ENCODE data around the gene PAK2. TPM values are rescaled to one million over a fixed set of nuclear protein-coding genes. Genes with fewer than 3 reads are reported as not detected.

The PAK2 gene
- total and polyA plus RNA-seq, 7 experiments from 2014 or later = 25.8 to 97.3 (median 75.1) TPM

- H3K4me1 Mint-ChIP-seq = peaks cover under 1 to 55% (median 43%) of the 10 kb centered on the region in 7 donors
- H3K4me3 Mint-ChIP-seq = no peak overlapping the region
- H3K9me3 Mint-ChIP-seq = peaks cover 0 to 18% (median 0%) of the 10 kb centered on the region in 11 donors
- Histone ChIP-seq H3K27me3 (ENCODE audit: control insufficient read depth in 2 of 2, insufficient read depth in 2 of 2, low read length in 2 of 2) (no peaks in the 10 kb centered on the region), H3K4me1 (ENCODE audit: control insufficient read depth in 2 of 2, insufficient read depth in 2 of 2, low read length in 2 of 2) (no peaks in the 10 kb centered on the region), H3K4me3 (ENCODE audit: low read length) (no peak overlapping the region), H3K9me3 (ENCODE audit: control insufficient read depth in 2 of 3, low read length in 3 of 3) (no peaks in the 10 kb centered on the region), H3K27ac (ENCODE audit: low read depth, low read length) (no peak overlapping the region), H3K36me3 (ENCODE audit: control insufficient read depth in 2 of 3, insufficient read depth in 3 of 3, low read length in 3 of 3) (peaks cover 4 to 34% (median 8%) of the 10 kb centered on the region in 3 experiments)
- peak overlapping the region in 4 of 9 donors; percentile 10 to 59 (median 52) for H3K27ac Mint-ChIP-seq
- no peak for DNase-seq
- no peaks in the 10 kb centered on the region for H3K27me3 Mint-ChIP-seq
- H3K36me3 Mint-ChIP-seq = peaks cover 16 to 65% (median 50%) of the 10 kb centered on the region in 5 donors
- ChIA-PET CTCF (no interaction called here), POLR2A (interaction anchor here (0.6 to 0.7 kb wide), 2 partner anchors 17 to 42 kb away, joined by 3 to 4 read pairs; no protein-coding TSS in a partner anchor)
- intact Hi-C loops (cut with micrococcal nuclease) = no loop called here
- ATAC-seq = no peak
Observed at GRCh38 chr3:196782511-196782910, 42.9 kb downstream of the PAK2 start.

DNA sequence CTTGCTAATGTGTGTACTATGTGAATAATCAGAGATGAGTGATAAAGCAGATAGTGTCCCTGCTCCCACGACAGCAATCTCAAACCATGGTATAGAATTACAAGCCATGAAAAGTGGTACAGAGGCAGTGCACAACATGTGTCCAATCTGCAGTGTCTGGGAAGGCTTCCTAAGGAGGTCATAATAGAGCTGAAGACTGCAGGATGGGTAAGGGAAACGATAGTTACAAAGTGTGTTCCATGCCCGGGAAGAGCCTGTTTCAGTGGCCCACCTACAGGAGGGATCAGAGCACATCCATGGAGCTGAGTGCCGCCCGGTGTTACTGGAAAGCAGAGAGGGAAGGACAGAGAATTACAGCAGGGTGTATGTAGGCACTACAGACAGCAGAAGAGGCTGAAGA, 48.9 kb downstream of the PAK2 start:
- DNase-seq = no peak
- H3K9me3 Mint-ChIP-seq = peaks cover 0 to 20% (median 0%) of the 10 kb centered on the region in 11 donors
- Histone ChIP-seq H3K4me3 (ENCODE audit: low read length) (no peak overlapping the region), H3K36me3 (ENCODE audit: control insufficient read depth in 2 of 3, insufficient read depth in 3 of 3, low read length in 3 of 3) (peaks cover 0 to 22% (median 3%) of the 10 kb centered on the region in 3 experiments), H3K9me3 (ENCODE audit: control insufficient read depth in 2 of 3, low read length in 3 of 3) (no peaks in the 10 kb centered on the region), H3K27me3 (ENCODE audit: control insufficient read depth in 2 of 2, insufficient read depth in 2 of 2, low read length in 2 of 2) (no peaks in the 10 kb centered on the region), H3K4me1 (ENCODE audit: control insufficient read depth in 2 of 2, insufficient read depth in 2 of 2, low read length in 2 of 2) (peaks cover 0 to 3% of the 10 kb centered on the region in 2 donors), H3K27ac (ENCODE audit: low read depth, low read length) (no peak overlapping the region)
- no peaks in the 10 kb centered on the region for H3K27me3 Mint-ChIP-seq
- ChIA-PET CTCF (interaction anchor here (1.0 kb wide), 1 partner anchor 9 kb away, joined by 3 read pairs; no protein-coding TSS in a partner anchor), POLR2A (no interaction called here)
- no peak for ATAC-seq
- no peak overlapping the region for H3K4me3 Mint-ChIP-seq
- peaks cover 8 to 45% (median 35%) of the 10 kb centered on the region in 7 donors for H3K4me1 Mint-ChIP-seq
- peaks cover 15 to 70% (median 50%) of the 10 kb centered on the region in 5 donors for H3K36me3 Mint-ChIP-seq
- peak overlapping the region in 6 of 9 donors; percentile 24 to 73 (median 36) for H3K27ac Mint-ChIP-seq
- intact Hi-C loops (cut with micrococcal nuclease) = no loop called here

- peaks cover 8 to 52% (median 36%) of the 10 kb centered on the region in 7 donors for H3K4me1 Mint-ChIP-seq
- H3K36me3 ChIP-seq (ENCODE audit: control insufficient read depth in 2 of 3, insufficient read depth in 3 of 3, low read length in 3 of 3) = peaks cover 0 to 24% (median 0%) of the 10 kb centered on the region in 3 experiments
- CTCF ChIA-PET = no interaction called here
Observed at GRCh38 chr3:196789885-196790359, 50.3 kb downstream of the PAK2 start.

DNA sequence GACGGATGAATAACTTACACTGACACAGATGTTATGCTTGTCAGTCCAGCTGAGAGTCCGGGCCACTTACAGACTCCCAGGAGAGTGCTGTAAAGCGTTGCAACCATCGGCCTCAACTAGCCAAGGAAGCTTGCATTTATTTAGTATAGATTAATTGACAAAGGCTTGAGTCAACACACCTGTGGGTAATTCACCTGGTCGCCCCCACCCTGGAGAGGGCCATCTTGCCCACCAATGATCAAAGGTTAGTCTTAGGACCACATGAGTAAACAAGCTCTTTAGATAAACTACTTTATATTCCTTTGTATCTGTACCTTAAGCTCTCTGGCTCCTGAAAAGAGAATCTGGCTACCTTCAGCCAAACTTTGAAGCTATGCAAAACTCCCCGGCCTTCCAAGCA, 51.0 kb downstream of the PAK2 start:
- Histone ChIP-seq H3K27ac (ENCODE audit: low read depth, low read length) (no peak overlapping the region), H3K4me3 (ENCODE audit: low read length) (no peak overlapping the region), H3K4me1 (ENCODE audit: control insufficient read depth in 2 of 2, insufficient read depth in 2 of 2, low read length in 2 of 2) (peaks cover 0 to 3% of the 10 kb centered on the region in 2 donors), H3K27me3 (ENCODE audit: control insufficient read depth in 2 of 2, insufficient read depth in 2 of 2, low read length in 2 of 2) (no peaks in the 10 kb centered on the region), H3K36me3 (ENCODE audit: control insufficient read depth in 2 of 3, insufficient read depth in 3 of 3, low read length in 3 of 3) (peaks cover 0 to 18% (median 0%) of the 10 kb centered on the region in 3 experiments), H3K9me3 (ENCODE audit: control insufficient read depth in 2 of 3, low read length in 3 of 3) (no peaks in the 10 kb centered on the region)
- H3K4me1 Mint-ChIP-seq = peaks cover 8 to 48% (median 37%) of the 10 kb centered on the region in 7 donors
- no peak for DNase-seq
- ChIA-PET POLR2A (no interaction called here), CTCF (no interaction called here)
- intact Hi-C loops (cut with micrococcal nuclease) = no loop called here
- ATAC-seq = no peak
- peaks cover 9 to 71% (median 45%) of the 10 kb centered on the region in 5 donors for H3K36me3 Mint-ChIP-seq
- H3K27me3 Mint-ChIP-seq = no peaks in the 10 kb centered on the region
- H3K27ac Mint-ChIP-seq = peak overlapping the region in 1 of 9 donors; percentile 11
- peaks cover 0 to 22% (median 0%) of the 10 kb centered on the region in 11 donors for H3K9me3 Mint-ChIP-seq
- H3K4me3 Mint-ChIP-seq = no peak overlapping the region

More at GRCh38 chr3:196789885-196790359, 50.3 kb downstream of the PAK2 start:
- Histone ChIP-seq H3K27ac (ENCODE audit: low read depth, low read length) (no peak overlapping the region), H3K27me3 (ENCODE audit: control insufficient read depth in 2 of 2, insufficient read depth in 2 of 2, low read length in 2 of 2) (no peaks in the 10 kb centered on the region), H3K4me1 (ENCODE audit: control insufficient read depth in 2 of 2, insufficient read depth in 2 of 2, low read length in 2 of 2) (peaks cover 0 to 3% of the 10 kb centered on the region in 2 donors), H3K9me3 (ENCODE audit: control insufficient read depth in 2 of 3, low read length in 3 of 3) (no peaks in the 10 kb centered on the region), H3K4me3 (ENCODE audit: low read length) (no peak overlapping the region)
- H3K9me3 Mint-ChIP-seq = peaks cover 0 to 24% (median 0%) of the 10 kb centered on the region in 11 donors
- DNase-seq = no peak
- POLR2A ChIA-PET = no interaction called here
- peaks cover 16 to 74% (median 52%) of the 10 kb centered on the region in 5 donors for H3K36me3 Mint-ChIP-seq
- H3K27ac Mint-ChIP-seq = no peak overlapping the region
- H3K4me3 Mint-ChIP-seq = no peak overlapping the region
- intact Hi-C loops (cut with micrococcal nuclease) = no loop called here
- no peaks in the 10 kb centered on the region for H3K27me3 Mint-ChIP-seq
- no peak for ATAC-seq

DNA sequence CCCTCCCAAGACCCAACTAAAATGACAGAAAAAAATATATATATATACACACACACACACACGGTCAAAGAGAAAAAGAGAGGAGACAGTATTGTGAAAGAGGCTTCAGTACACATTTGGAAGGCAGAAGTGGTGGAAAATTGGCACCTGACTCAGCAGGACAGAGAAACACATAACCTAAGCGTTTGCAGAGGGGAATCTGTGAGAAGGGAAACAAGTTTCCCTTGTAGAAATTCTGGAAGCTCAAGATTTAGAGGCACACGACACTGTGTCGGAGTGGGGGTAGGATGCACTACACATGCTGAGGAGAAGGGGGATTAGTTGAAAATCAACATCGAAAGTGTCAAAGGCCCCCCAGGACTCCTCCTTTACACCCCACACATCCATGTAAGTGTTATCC, 53.1 kb downstream of the PAK2 start:
- no peaks in the 10 kb centered on the region for H3K27me3 ChIP-seq (ENCODE audit: control insufficient read depth in 2 of 2, insufficient read depth in 2 of 2, low read length in 2 of 2)
- peaks cover 0 to 3% of the 10 kb centered on the region in 2 donors for H3K4me1 ChIP-seq (ENCODE audit: control insufficient read depth in 2 of 2, insufficient read depth in 2 of 2, low read length in 2 of 2)
- intact Hi-C loops (cut with micrococcal nuclease) = no loop called here
- H3K36me3 Mint-ChIP-seq = peaks cover 9 to 65% (median 40%) of the 10 kb centered on the region in 5 donors
- H3K4me1 Mint-ChIP-seq = peaks cover 9 to 47% (median 34%) of the 10 kb centered on the region in 7 donors
- H3K4me3 ChIP-seq (ENCODE audit: low read length) = no peak overlapping the region
- H3K9me3 ChIP-seq (ENCODE audit: control insufficient read depth in 2 of 3, low read length in 3 of 3) = no peaks in the 10 kb centered on the region
- H3K36me3 ChIP-seq (ENCODE audit: control insufficient read depth in 2 of 3, insufficient read depth in 3 of 3, low read length in 3 of 3) = peaks cover 0 to 16% (median 0%) of the 10 kb centered on the region in 3 experiments
- DNase-seq (no peak), ATAC-seq (no peak)
- H3K27ac Mint-ChIP-seq = peak overlapping the region in 2 of 9 donors; percentile 36 to 62
- H3K27me3 Mint-ChIP-seq = no peaks in the 10 kb centered on the region
- ChIA-PET CTCF (no interaction called here), POLR2A (no interaction called here)
- H3K27ac ChIP-seq (ENCODE audit: low read depth, low read length) = no peak overlapping the region
- no peak overlapping the region for H3K4me3 Mint-ChIP-seq
- H3K9me3 Mint-ChIP-seq = peaks cover 0 to 22% (median 0%) of the 10 kb centered on the region in 11 donors

- H3K36me3 ChIP-seq (ENCODE audit: control insufficient read depth in 2 of 3, insufficient read depth in 3 of 3, low read length in 3 of 3) = peaks cover 0 to 16% (median 0%) of the 10 kb centered on the region in 3 experiments
- Mint-ChIP-seq H3K4me1 (peaks cover 6 to 51% (median 31%) of the 10 kb centered on the region in 7 donors), H3K27me3 (no peaks in the 10 kb centered on the region), H3K4me3 (no peak overlapping the region), H3K27ac (peak overlapping the region in 1 of 9 donors; percentile 11), H3K36me3 (peaks cover 9 to 61% (median 37%) of the 10 kb centered on the region in 5 donors), H3K9me3 (peaks cover 0 to 22% (median 0%) of the 10 kb centered on the region in 11 donors)
- no peak overlapping the region for H3K27ac ChIP-seq (ENCODE audit: low read depth, low read length)
- intact Hi-C loops (cut with micrococcal nuclease) = no loop called here
- H3K4me3 ChIP-seq (ENCODE audit: low read length) = no peak overlapping the region
- CTCF ChIA-PET = no interaction called here
- peaks cover 0 to 3% of the 10 kb centered on the region in 2 donors for H3K4me1 ChIP-seq (ENCODE audit: control insufficient read depth in 2 of 2, insufficient read depth in 2 of 2, low read length in 2 of 2)
- ATAC-seq (no peak), DNase-seq (no peak)
- POLR2A ChIA-PET = no interaction called here
- no peaks in the 10 kb centered on the region for H3K9me3 ChIP-seq (ENCODE audit: control insufficient read depth in 2 of 3, low read length in 3 of 3)
- no peaks in the 10 kb centered on the region for H3K27me3 ChIP-seq (ENCODE audit: control insufficient read depth in 2 of 2, insufficient read depth in 2 of 2, low read length in 2 of 2)
Observed at GRCh38 chr3:196793246-196793645, 53.6 kb downstream of the PAK2 start.

DNA sequence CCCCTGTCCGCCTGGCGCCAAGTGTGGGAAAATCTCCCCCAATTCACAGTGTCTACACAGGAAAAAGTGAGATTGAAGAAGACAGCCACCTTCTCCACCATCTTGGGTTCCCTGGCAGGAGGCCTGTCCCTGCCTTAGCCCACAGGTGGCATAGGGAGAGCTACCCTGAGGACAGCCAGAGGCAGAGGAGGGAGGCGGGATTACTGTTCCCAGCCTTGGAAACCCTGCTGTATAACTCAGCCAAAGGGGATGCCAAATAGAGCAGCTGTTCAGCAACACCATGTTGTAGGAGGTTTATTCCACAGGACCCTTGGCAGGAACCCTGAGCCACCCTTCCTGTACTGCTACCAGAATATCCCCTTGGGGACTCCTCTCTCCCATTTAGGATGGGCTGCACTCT, 54.8 kb downstream of the PAK2 start:
- Mint-ChIP-seq H3K27ac (peak overlapping the region in 6 of 9 donors; percentile 8 to 62 (median 46)), H3K4me3 (no peak overlapping the region), H3K36me3 (peaks cover 5 to 57% (median 32%) of the 10 kb centered on the region in 5 donors), H3K4me1 (peaks cover 3 to 53% (median 34%) of the 10 kb centered on the region in 7 donors), H3K9me3 (peaks cover 0 to 18% (median 0%) of the 10 kb centered on the region in 11 donors), H3K27me3 (no peaks in the 10 kb centered on the region)
- Histone ChIP-seq H3K27me3 (ENCODE audit: control insufficient read depth in 2 of 2, insufficient read depth in 2 of 2, low read length in 2 of 2) (no peaks in the 10 kb centered on the region), H3K9me3 (ENCODE audit: control insufficient read depth in 2 of 3, low read length in 3 of 3) (no peaks in the 10 kb centered on the region), H3K36me3 (ENCODE audit: control insufficient read depth in 2 of 3, insufficient read depth in 3 of 3, low read length in 3 of 3) (peaks cover 0 to 16% (median 0%) of the 10 kb centered on the region in 3 experiments), H3K27ac (ENCODE audit: low read depth, low read length) (no peak overlapping the region), H3K4me3 (ENCODE audit: low read length) (no peak overlapping the region), H3K4me1 (ENCODE audit: control insufficient read depth in 2 of 2, insufficient read depth in 2 of 2, low read length in 2 of 2) (peaks cover 0 to 3% of the 10 kb centered on the region in 2 donors)
- ATAC-seq = no peak
- CTCF ChIA-PET = no interaction called here
- POLR2A ChIA-PET = no interaction called here
- no peak for DNase-seq
- intact Hi-C loops (cut with micrococcal nuclease) = no loop called here

Data from naive thymus-derived CD4-positive, alpha-beta T cell (primary cell).